ENCODE results near the gene ENOX1.
"Not testable (repeated sequence)": the region's sequence is repeated elsewhere in the genome, so short reads cannot be mapped to it uniquely, and the experiment has no call there.

ENOX1 gene

GRCh38 chr13:43416408-43416807, 370.4 kb downstream of the ENOX1 start:
- not testable (repeated sequence) for DNase-seq

GRCh38 chr13:43415903-43416391, 370.8 kb downstream of the ENOX1 start:
- DNase-seq: not testable (repeated sequence)

- no peak for DNase-seq
These were observed 372.7 kb downstream of the ENOX1 start for GRCh38 chr13:43414111-43414510.

- DNase-seq: no peak
These were observed 375.0 kb downstream of the ENOX1 start for GRCh38 chr13:43411741-43412140.

- DNase-seq: no peak
These were observed 375.6 kb downstream of the ENOX1 start for GRCh38 chr13:43411211-43411610.

GRCh38 chr13:43408274-43408673, 378.5 kb downstream of the ENOX1 start:
- DNase-seq: no peak

- DNase-seq: no peak
These were observed 379.7 kb downstream of the ENOX1 start for GRCh38 chr13:43407023-43407581.

- DNase-seq: no peak
These were observed 381.3 kb downstream of the ENOX1 start for GRCh38 chr13:43405457-43405856.

- no peak for DNase-seq
These were observed 384.4 kb downstream of the ENOX1 start for GRCh38 chr13:43402380-43402779.

- no peak for DNase-seq
These were observed 385.4 kb downstream of the ENOX1 start for GRCh38 chr13:43401361-43401760.

GRCh38 chr13:43397111-43397510, 389.7 kb downstream of the ENOX1 start:
- DNase-seq: no peak

GRCh38 chr13:43391036-43391435, 395.7 kb downstream of the ENOX1 start:
- no peak for DNase-seq

- DNase-seq: no peak
These were observed 396.2 kb downstream of the ENOX1 start for GRCh38 chr13:43390619-43391018.

- no peak for DNase-seq
These were observed 396.8 kb downstream of the ENOX1 start for GRCh38 chr13:43389983-43390382.

- DNase-seq: no peak
These were observed 397.2 kb downstream of the ENOX1 start for GRCh38 chr13:43389573-43389972.

GRCh38 chr13:43388282-43389034, 398.3 kb downstream of the ENOX1 start:
- DNase-seq: peak; percentile 83

- DNase-seq: no peak
These were observed 398.9 kb downstream of the ENOX1 start for GRCh38 chr13:43387880-43388279.

- no peak for DNase-seq
These were observed 403.1 kb downstream of the ENOX1 start for GRCh38 chr13:43383498-43384165.

- no peak for DNase-seq
These were observed 407.0 kb downstream of the ENOX1 start for GRCh38 chr13:43379738-43380137.

GRCh38 chr13:43377973-43378372, 408.8 kb downstream of the ENOX1 start:
- DNase-seq: no peak

GRCh38 chr13:43377149-43377548, 409.6 kb downstream of the ENOX1 start:
- no peak for DNase-seq

GRCh38 chr13:43376596-43376995, 410.2 kb downstream of the ENOX1 start:
- DNase-seq: no peak

- DNase-seq: no peak
These were observed 410.8 kb downstream of the ENOX1 start for GRCh38 chr13:43375797-43376465.
